ENCODE data around the gene PPM1K. TPM values are rescaled to one million over a fixed set of nuclear protein-coding genes. Genes with fewer than 3 reads are reported as not detected.

Gene PPM1K
- total and polyA plus RNA-seq, 9 of the 15 experiments (the other 6 are each of a cell fraction or from before 2014, with no cell fraction given): 8.2 to 18.0 (median 10.5) TPM

GRCh38 chr4:88318751-88319350 is 34.5 kb upstream of the PPM1K start:
- DNase-seq (ENCODE audit: extremely low read depth in 1 of 4, low spot score in 3 of 4) (no peak), FAIRE-seq (no peak), ATAC-seq (no peak)
- Histone ChIP-seq H3K36me3 (ENCODE audit: control insufficient read depth, insufficient read depth, low read length) (no peaks in the 10 kb centered on the region), H4K20me1 (replicated peaks; ENCODE audit: control insufficient read depth, insufficient read depth, low read length) (no peaks in the 10 kb centered on the region), H3K79me2 (ENCODE audit: control insufficient read depth, insufficient read depth, low read length) (no peaks in the 10 kb centered on the region), H2AFZ (ENCODE audit: low read depth, low read length) (no peak overlapping the region), H3K9me1 (ENCODE audit: control insufficient read depth, insufficient read depth, low read length) (no peaks in the 10 kb centered on the region), H3K4me3 (no peak overlapping the region), H3K9ac (ENCODE audit: insufficient read depth in 1 of 2, low read depth in 2 of 2, low read length in 2 of 2) (no peak overlapping the region), H3K4me2 (ENCODE audit: insufficient read depth, low read length) (no peak overlapping the region), H3K9me3 (replicated peaks; ENCODE audit: control insufficient read depth, insufficient read depth, low read depth, low read length) (no peaks in the 10 kb centered on the region), H3K4me1 (replicated peaks in 1 of 2; ENCODE audit: control insufficient read depth in 2 of 2, insufficient read depth in 2 of 2, low read length in 2 of 2) (no peaks in the 10 kb centered on the region), H3K27me3 (ENCODE audit: control insufficient read depth in 2 of 2, insufficient read depth in 2 of 2, low read length in 2 of 2) (no peaks in the 10 kb centered on the region), H3K27ac (ENCODE audit: extremely low read depth, low read depth, low read length) (no peak overlapping the region)
- TF ChIP-seq MECOM (CRISPR knock-in tag; IDR thresholded peaks at IDR 0.05) (no peak), POU5F1 (IDR thresholded peaks at IDR 0.05; ENCODE audit: borderline replicate concordance, low read depth, low read length, partially characterized antibody) (no peak), SP1 (CRISPR knock-in tag; IDR thresholded peaks at IDR 0.05) (no peak), PHF8 (IDR thresholded peaks at IDR 0.05; ENCODE audit: borderline replicate concordance, low read length) (no peak)
- TF ChIP-seq, protein P1, sequence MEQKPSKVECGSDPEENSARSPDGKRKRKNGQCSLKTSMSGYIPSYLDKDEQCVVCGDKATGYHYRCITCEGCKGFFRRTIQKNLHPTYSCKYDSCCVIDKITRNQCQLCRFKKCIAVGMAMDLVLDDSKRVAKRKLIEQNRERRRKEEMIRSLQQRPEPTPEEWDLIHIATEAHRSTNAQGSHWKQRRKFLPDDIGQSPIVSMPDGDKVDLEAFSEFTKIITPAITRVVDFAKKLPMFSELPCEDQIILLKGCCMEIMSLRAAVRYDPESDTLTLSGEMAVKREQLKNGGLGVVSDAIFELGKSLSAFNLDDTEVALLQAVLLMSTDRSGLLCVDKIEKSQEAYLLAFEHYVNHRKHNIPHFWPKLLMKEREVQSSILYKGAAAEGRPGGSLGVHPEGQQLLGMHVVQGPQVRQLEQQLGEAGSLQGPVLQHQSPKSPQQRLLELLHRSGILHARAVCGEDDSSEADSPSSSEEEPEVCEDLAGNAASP (IDR thresholded peaks at IDR 0.05): no peak
- TF ChIP-seq, protein P2, sequence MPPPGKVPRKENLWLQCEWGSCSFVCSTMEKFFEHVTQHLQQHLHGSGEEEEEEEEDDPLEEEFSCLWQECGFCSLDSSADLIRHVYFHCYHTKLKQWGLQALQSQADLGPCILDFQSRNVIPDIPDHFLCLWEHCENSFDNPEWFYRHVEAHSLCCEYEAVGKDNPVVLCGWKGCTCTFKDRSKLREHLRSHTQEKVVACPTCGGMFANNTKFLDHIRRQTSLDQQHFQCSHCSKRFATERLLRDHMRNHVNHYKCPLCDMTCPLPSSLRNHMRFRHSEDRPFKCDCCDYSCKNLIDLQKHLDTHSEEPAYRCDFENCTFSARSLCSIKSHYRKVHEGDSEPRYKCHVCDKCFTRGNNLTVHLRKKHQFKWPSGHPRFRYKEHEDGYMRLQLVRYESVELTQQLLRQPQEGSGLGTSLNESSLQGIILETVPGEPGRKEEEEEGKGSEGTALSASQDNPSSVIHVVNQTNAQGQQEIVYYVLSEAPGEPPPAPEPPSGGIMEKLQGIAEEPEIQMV (tag; conservative IDR thresholded peaks at IDR 0.05; ENCODE audit: low read depth): no peak
- no TSS peak for BruUV-seq (replicated peaks)
- in situ Hi-C loops (cut with MboI) (no loop called here), intact Hi-C loops (cut with micrococcal nuclease) (no loop called here)
- 0% methylated on average over 3 of the region's 3 CpGs for WGBS (ENCODE audit: insufficient coverage, low coverage, missing lambda C conversion rate)
- ChIA-PET CTCF (ENCODE audit: low intra/inter-chr PET ratio) (no interaction called here), POLR2A (no interaction called here)
